ENCODE results near the gene KLK7. TPM values are rescaled to one million over a fixed set of nuclear protein-coding genes. Genes with fewer than 3 reads are reported as not detected.

KLK7 gene
- total RNA-seq, 1 experiment from 2014 or later: not detected

GRCh38 chr19:50963381-50963780, 20.3 kb downstream of the KLK7 start:
- Mint-ChIP-seq H3K9me3 (ENCODE audit: unreplicated experiment) (peaks cover 29% of the 10 kb centered on the region), H3K4me3 (ENCODE audit: unreplicated experiment) (no peak overlapping the region), H3K4me1 (ENCODE audit: insufficient read depth, unreplicated experiment) (no peaks in the 10 kb centered on the region), H3K27ac (ENCODE audit: low read depth, unreplicated experiment) (no peak overlapping the region), H3K36me3 (ENCODE audit: insufficient read depth, unreplicated experiment) (no peaks in the 10 kb centered on the region), H3K27me3 (ENCODE audit: insufficient read depth, unreplicated experiment) (peaks cover 12% of the 10 kb centered on the region)
- intact Hi-C loops (cut with micrococcal nuclease): no loop called here
- CTCF ChIA-PET: interaction anchor here (0.7 kb wide), 1 partner anchor 54 kb away, joined by 4 read pairs; no protein-coding TSS in a partner anchor
- no peak for DNase-seq (ENCODE audit: unreplicated experiment)
- BruUV-seq (replicated peaks): no TSS peak
- TF ChIP-seq CTCF (IDR thresholded peaks at IDR 0.05; ENCODE audit: unreplicated experiment): no peak
- POLR2A ChIA-PET: interaction anchor here (0.6 kb wide), 1 partner anchor 51 kb away, joined by 3 read pairs; no protein-coding TSS in a partner anchor

GRCh38 chr19:50962245-50962644, 21.5 kb downstream of the KLK7 start:
- intact Hi-C loops (cut with micrococcal nuclease): no loop called here
- Mint-ChIP-seq H3K4me3 (ENCODE audit: unreplicated experiment) (no peak overlapping the region), H3K27me3 (ENCODE audit: insufficient read depth, unreplicated experiment) (peaks cover 12% of the 10 kb centered on the region), H3K4me1 (ENCODE audit: insufficient read depth, unreplicated experiment) (no peaks in the 10 kb centered on the region), H3K36me3 (ENCODE audit: insufficient read depth, unreplicated experiment) (no peaks in the 10 kb centered on the region), H3K9me3 (ENCODE audit: unreplicated experiment) (peaks cover 29% of the 10 kb centered on the region), H3K27ac (ENCODE audit: low read depth, unreplicated experiment) (no peak overlapping the region)
- no peak for DNase-seq (ENCODE audit: unreplicated experiment)
- BruUV-seq (replicated peaks): no TSS peak
- CTCF ChIA-PET: no interaction called here
- POLR2A ChIA-PET: no interaction called here
- TF ChIP-seq CTCF (IDR thresholded peaks at IDR 0.05; ENCODE audit: unreplicated experiment): no peak

GRCh38 chr19:50959731-50960500, 23.8 kb downstream of the KLK7 start:
- intact Hi-C loops (cut with micrococcal nuclease): no loop called here
- Mint-ChIP-seq H3K9me3 (ENCODE audit: unreplicated experiment) (peaks cover 29% of the 10 kb centered on the region), H3K4me3 (ENCODE audit: unreplicated experiment) (no peak overlapping the region), H3K4me1 (ENCODE audit: insufficient read depth, unreplicated experiment) (no peaks in the 10 kb centered on the region), H3K27me3 (ENCODE audit: insufficient read depth, unreplicated experiment) (peaks cover 12% of the 10 kb centered on the region), H3K27ac (ENCODE audit: low read depth, unreplicated experiment) (no peak overlapping the region), H3K36me3 (ENCODE audit: insufficient read depth, unreplicated experiment) (no peaks in the 10 kb centered on the region)
- CTCF ChIA-PET: no interaction called here
- no peak for TF ChIP-seq CTCF (IDR thresholded peaks at IDR 0.05; ENCODE audit: unreplicated experiment)
- no TSS peak for BruUV-seq (replicated peaks)
- no peak for DNase-seq (ENCODE audit: unreplicated experiment)
- POLR2A ChIA-PET: interaction anchor here (0.6 kb wide), 1 partner anchor 627 kb away, joined by 3 read pairs; no protein-coding TSS in a partner anchor

- intact Hi-C loops (cut with micrococcal nuclease): no loop called here
- no peak for DNase-seq (ENCODE audit: unreplicated experiment)
- ChIA-PET CTCF (no interaction called here), POLR2A (no interaction called here)
- H3K9me3 Mint-ChIP-seq (ENCODE audit: unreplicated experiment): peaks cover 24% of the 10 kb centered on the region
- no TSS peak for BruUV-seq (replicated peaks)
- no peak for TF ChIP-seq CTCF (IDR thresholded peaks at IDR 0.05; ENCODE audit: unreplicated experiment)
- H3K4me3 Mint-ChIP-seq (ENCODE audit: unreplicated experiment): no peak overlapping the region
- no peak overlapping the region for H3K27ac Mint-ChIP-seq (ENCODE audit: low read depth, unreplicated experiment)
- no peaks in the 10 kb centered on the region for H3K36me3 Mint-ChIP-seq (ENCODE audit: insufficient read depth, unreplicated experiment)
- peaks cover 12% of the 10 kb centered on the region for H3K27me3 Mint-ChIP-seq (ENCODE audit: insufficient read depth, unreplicated experiment)
- H3K4me1 Mint-ChIP-seq (ENCODE audit: insufficient read depth, unreplicated experiment): peaks cover 6% of the 10 kb centered on the region
Observed at GRCh38 chr19:50957587-50957986, 26.1 kb downstream of the KLK7 start.
